Endothelial cell of umbilical vein (primary cell): ENCODE data around the gene LYSMD3. TPM values are rescaled to one million over a fixed set of nuclear protein-coding genes. Genes with fewer than 3 reads are reported as not detected.

Source experiments
- BruUV-seq: library from RNA; stranded (reverse); fragments of 400-500 nt; replicated peaks from 2 replicates; lab custom pipeline; 2021; lab: Mats Ljungman, UMichigan
- CTCF ChIA-PET: fragments of 300-600, 350-600 bp; sonication (Branson Sonifier 250); formaldehyde crosslinking; loops from one replicate; lab custom pipeline; 2021; ENCODE audit warnings: antibody characterized with exemption, inconsistent platforms; lab: Charles Lee
- POLR2A ChIA-PET: fragments of 300-600, 350-600 bp; sonication (Branson Sonifier 250); formaldehyde crosslinking; loops from one replicate; lab custom pipeline; 2021; ENCODE audit warnings: antibody characterized with exemption, inconsistent platforms; lab: Charles Lee
- DNase-seq: peaks from one replicate; pipeline ENCODE4 v3.0.0-alpha.2; 2011; ENCODE audit warnings: low read depth, low spot score
- FAIRE-seq: peaks from 2 replicates; lab custom pipeline; 2011; peaks lifted over from hg19 to GRCh38; lab: Jason Lieb, UNC
- H2AFZ ChIP-seq: 2 replicates; pipeline ENCODE4 v1.6.0; 2012; ENCODE audit warnings: low read depth, low read length, control low read depth, inconsistent platforms
- H3K27ac ChIP-seq: 2 replicates; pipeline ENCODE4 v1.5.1; 2011; ENCODE audit warnings: low read depth, mild to moderate bottlenecking, control low read depth, low read length, moderate library complexity; ENCODE audit not compliant: insufficient read depth
- H3K27me3 ChIP-seq, 2 experiments: 2 replicates each; pipeline versions ENCODE4 v1.6.0 to v1.6.1; 2011; ENCODE audit warnings: low read length in 2 of 2, mixed read lengths in 1 of 2; ENCODE audit not compliant: control insufficient read depth in 2 of 2, insufficient read depth in 2 of 2
- H3K36me3 ChIP-seq, 2 experiments: 2 replicates in 1 of 2; 3 replicates in 1 of 2; pipeline ENCODE4 v1.5.1; 2011; ENCODE audit warnings: low read length in 2 of 2, mild to moderate bottlenecking in 1 of 2, moderate library complexity in 1 of 2; ENCODE audit not compliant: control insufficient read depth in 2 of 2, insufficient read depth in 2 of 2; ENCODE audit errors: extremely low read depth in 1 of 2
- H3K4me1 ChIP-seq: 3 replicates; pipeline ENCODE4 v1.5.1; 2011; ENCODE audit warnings: mild to moderate bottlenecking, low read length; ENCODE audit not compliant: control insufficient read depth, insufficient read depth; ENCODE audit errors: extremely low read depth
- H3K4me2 ChIP-seq: 2 replicates; pipeline ENCODE4 v1.6.1; 2011; ENCODE audit warnings: low read length, control low read depth, mixed read lengths; ENCODE audit not compliant: insufficient read depth
- H3K4me3 ChIP-seq, 3 experiments: fragments of 200-600 bp in 1 of 3; sonication (generic), shearing (Covaris generic) in 1 of 3; replicated peaks in 1 of 3; 2 replicates each; pipeline ENCODE4 v1.5.1; 2011 to 2016; ENCODE audit warnings: control low read depth in 3 of 3, low read length in 3 of 3, mild to moderate bottlenecking in 2 of 3, inconsistent platforms in 1 of 3, low read depth in 1 of 3, moderate library complexity in 1 of 3; ENCODE audit not compliant: insufficient read depth in 1 of 3
- H3K79me2 ChIP-seq: 2 replicates; pipeline ENCODE4 v1.6.0; 2012; ENCODE audit warnings: low read length, inconsistent platforms; ENCODE audit not compliant: control insufficient read depth, insufficient read depth
- H3K9ac ChIP-seq: replicated peaks from 2 replicates; pipeline ENCODE3; 2011; ENCODE audit warnings: low read length, control low read depth; ENCODE audit not compliant: insufficient read depth; ENCODE audit errors: extremely low read depth
- H3K9me1 ChIP-seq: replicated peaks from 3 replicates; pipeline ENCODE4 v1.6.0; 2011; ENCODE audit warnings: mild to moderate bottlenecking, low read length; ENCODE audit not compliant: control insufficient read depth, insufficient read depth; ENCODE audit errors: extremely low read depth
- H3K9me3 ChIP-seq: replicated peaks from 2 replicates; pipeline ENCODE4 v1.5.1; 2012; ENCODE audit warnings: low read length, inconsistent platforms; ENCODE audit not compliant: control insufficient read depth, insufficient read depth
- H4K20me1 ChIP-seq: replicated peaks from 2 replicates; pipeline ENCODE3; 2011; ENCODE audit warnings: mild to moderate bottlenecking, low read length; ENCODE audit not compliant: control insufficient read depth, insufficient read depth; ENCODE audit errors: extremely low read depth
- CTCF ChIP-seq, 2 donors: IDR thresholded peaks; 1 replicate in 1 of 2; 2 replicates in 1 of 2; pipeline ENCODE4 v1.5.1; 2011; ENCODE audit warnings: low read length in 2 of 2, mild to moderate bottlenecking in 2 of 2, moderate library complexity in 2 of 2, control low read depth in 1 of 2, inconsistent platforms in 1 of 2, low read depth in 1 of 2; ENCODE audit not compliant: insufficient read depth in 1 of 2; ENCODE audit errors: extremely low read depth in 1 of 2
- FOS ChIP-seq: IDR thresholded peaks from 2 replicates; pipeline ENCODE4 v1.6.1; 2011; ENCODE audit warnings: mild to moderate bottlenecking, low read length, moderate library complexity, borderline replicate concordance; ENCODE audit not compliant: insufficient read depth
- JUN ChIP-seq: IDR thresholded peaks from 2 replicates; pipeline ENCODE4 v1.6.1; 2011; ENCODE audit warnings: borderline replicate concordance, low read depth; ENCODE audit not compliant: insufficient read length, insufficient read depth
- MYC ChIP-seq: IDR thresholded peaks from one replicate; pipeline ENCODE4 v1.6.1; 2011; ENCODE audit warnings: mild to moderate bottlenecking, low read depth, low read length
- POLR2A ChIP-seq: IDR thresholded peaks from 2 replicates; pipeline ENCODE4 v1.6.1; 2012; ENCODE audit warnings: low read depth, mild to moderate bottlenecking, control low read depth, low read length
- POLR2AphosphoS5 ChIP-seq: IDR thresholded peaks from 2 replicates; pipeline ENCODE4 v1.6.1; 2012; ENCODE audit warnings: low read depth, mild to moderate bottlenecking, control low read depth, low read length, moderate library complexity; ENCODE audit not compliant: insufficient read depth
- dilution Hi-C: fragments of 300-500 bp; cut with MboI; formaldehyde crosslinking; loops from one replicate; pipeline ENCODE4 v1.15.0; 2019; ENCODE audit warnings: low sequenced_read_pairs; ENCODE audit not compliant: extremely low pct_ligation_motif_present
- intact Hi-C: fragments of 100-400 bp; cut with micrococcal nuclease; formaldehyde crosslinking; loops from one replicate; pipeline ENCODE4 v1.10.0; 2022
- polyA plus RNA-seq, 4 experiments: library from polyadenylated mRNA; depleted of rRNA in 3 of 4; stranded (reverse) in 3 of 4; unstranded in 1 of 4; fragments of >200 nt; gene quantifications; 2 replicates each; pipeline versions ENCODE4 v1.2.1 to v1.2.3, GENCODE V29; 2011 to 2012; ENCODE audit warnings: missing spikeins in 1 of 4
- total RNA-seq: library from RNA; stranded (reverse); gene quantifications from 2 replicates; pipeline ENCODE4 v1.2.3, GENCODE V29; 2021

The LYSMD3 gene
- total and polyA plus RNA-seq, 2 donors (not counting 3 experiments of a cell fraction or from before 2014, with no cell fraction given) = 6.0 to 21.3 TPM

- no TSS peak for BruUV-seq
- CTCF ChIA-PET = interaction anchor here (0.9 to 3.8 kb wide), 6 partner anchors 17 to 91 kb away, joined by 3 to 75 read pairs (median 6); partner anchors contain the start of genes MBLAC2 and POLR3G
- H2AFZ ChIP-seq = no peak overlapping the region
- peaks cover 16% of the 10 kb centered on the region for H3K4me1 ChIP-seq
- no peaks in the 10 kb centered on the region for H3K9me1 ChIP-seq
- H4K20me1 ChIP-seq = no peaks in the 10 kb centered on the region
- dilution Hi-C loops (no loop called here), intact Hi-C loops (no loop called here)
- H3K27ac ChIP-seq = no peak overlapping the region
- H3K4me3 ChIP-seq = no peak overlapping the region
- H3K79me2 ChIP-seq = peaks cover 34% of the 10 kb centered on the region
- no peak for TF ChIP-seq POLR2A
- no peak for TF ChIP-seq POLR2AphosphoS5
- no peak for TF ChIP-seq JUN
- no peak overlapping the region for H3K9ac ChIP-seq
- FAIRE-seq = no peak
- POLR2A ChIA-PET = no interaction called here
- H3K4me2 ChIP-seq = peak overlapping the region; percentile 79
- no peaks in the 10 kb centered on the region for H3K9me3 ChIP-seq
- H3K27me3 ChIP-seq = peaks cover 8 to 38% of the 10 kb centered on the region in 2 experiments
- no peaks in the 10 kb centered on the region for H3K36me3 ChIP-seq
- DNase-seq = no peak
These were observed 1.5 kb upstream of the LYSMD3 start for GRCh38 chr5:90530736-90531487.

DNA sequence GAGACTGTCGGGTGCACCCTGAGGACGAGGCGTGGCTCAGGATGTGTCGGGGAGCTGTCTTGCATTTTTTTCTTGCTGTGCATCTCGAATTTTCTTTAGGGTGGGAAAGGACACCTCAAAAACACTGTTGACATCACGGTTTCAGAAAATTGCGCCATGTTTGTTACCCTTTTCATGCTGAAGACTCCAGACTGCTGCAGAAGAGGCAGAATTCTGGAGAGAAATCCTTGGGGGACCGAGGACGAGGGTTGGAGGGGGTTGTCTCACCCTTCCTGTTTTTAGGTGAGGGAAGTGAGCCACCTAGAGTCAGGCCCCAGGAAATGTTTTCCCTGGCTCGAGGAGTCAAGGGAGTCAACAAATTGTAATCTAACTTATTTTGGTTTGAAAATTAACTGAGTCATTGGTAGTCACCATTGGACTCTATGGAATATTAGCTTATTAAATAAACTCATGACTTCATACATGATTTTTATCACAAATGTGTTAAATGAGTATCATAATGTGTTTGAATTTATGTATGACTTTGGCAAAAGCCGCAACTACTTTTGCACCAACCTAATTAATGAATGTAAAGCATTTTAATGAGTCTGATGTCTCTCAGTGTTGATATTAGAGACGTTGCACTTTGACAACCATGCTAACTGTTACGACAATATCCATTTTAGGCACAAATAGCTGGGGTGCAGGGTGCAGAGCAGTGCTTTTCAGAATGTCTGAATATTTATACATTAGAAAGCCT lies 724 bp upstream of the LYSMD3 start:
- TF ChIP-seq MYC = no peak
- peak; percentile 26 for TF ChIP-seq FOS
- peak; percentile 48 to 61 for TF ChIP-seq CTCF (IDR thresholded peaks at IDR 0.05; ENCODE audit: extremely low read depth in 1 of 2, insufficient read depth in 1 of 2, low read depth in 1 of 2, low read length in 2 of 2)

More for the DNA sequence above, 724 bp upstream of the LYSMD3 start:
- peaks cover 8 to 36% of the 10 kb centered on the region in 2 experiments for H3K27me3 ChIP-seq
- no peak for FAIRE-seq
- no peaks in the 10 kb centered on the region for H3K9me3 ChIP-seq
- intact Hi-C loops = loop anchor here (1.0 to 10.0 kb wide), 7 partner anchors 11 to 595 kb away; partner anchors contain the start of genes CETN3, MBLAC2 and POLR3G
- H3K27ac ChIP-seq = peak overlapping the region; percentile 23
- H3K79me2 ChIP-seq = peaks cover 37% of the 10 kb centered on the region
- dilution Hi-C loops = no loop called here
- H3K4me2 ChIP-seq = peak overlapping the region; percentile 79
- peak overlapping the region; percentile 17 to 88 (median 66) for H3K4me3 ChIP-seq
- ChIA-PET CTCF (interaction anchor here (0.6 to 3.8 kb wide), 8 partner anchors 11 to 120 kb away, joined by 3 to 75 read pairs (median 3); partner anchors contain the start of genes CETN3, MBLAC2 and POLR3G), POLR2A (interaction anchor here (0.8 kb wide), 1 partner anchor 56 kb away, joined by 3 read pairs; the partner anchor contains the start of genes MBLAC2 and POLR3G)
- H3K36me3 ChIP-seq = no peaks in the 10 kb centered on the region
- H3K9ac ChIP-seq = peak overlapping the region; percentile 59
- H3K4me1 ChIP-seq = peaks cover 16% of the 10 kb centered on the region
- BruUV-seq = TSS peak; percentile 88
- H2AFZ ChIP-seq = peak overlapping the region; percentile 68
- no peaks in the 10 kb centered on the region for H3K9me1 ChIP-seq
- peak; percentile 79 for DNase-seq
- H4K20me1 ChIP-seq = no peaks in the 10 kb centered on the region
